ENCODE results near the gene FAM89B. TPM values are rescaled to one million over a fixed set of nuclear protein-coding genes. Genes with fewer than 3 reads are reported as not detected.

Gene FAM89B
- total RNA-seq, 3 donors from 2014 or later, result 26.4 to 61.2 (median 28.5) TPM

DNA sequence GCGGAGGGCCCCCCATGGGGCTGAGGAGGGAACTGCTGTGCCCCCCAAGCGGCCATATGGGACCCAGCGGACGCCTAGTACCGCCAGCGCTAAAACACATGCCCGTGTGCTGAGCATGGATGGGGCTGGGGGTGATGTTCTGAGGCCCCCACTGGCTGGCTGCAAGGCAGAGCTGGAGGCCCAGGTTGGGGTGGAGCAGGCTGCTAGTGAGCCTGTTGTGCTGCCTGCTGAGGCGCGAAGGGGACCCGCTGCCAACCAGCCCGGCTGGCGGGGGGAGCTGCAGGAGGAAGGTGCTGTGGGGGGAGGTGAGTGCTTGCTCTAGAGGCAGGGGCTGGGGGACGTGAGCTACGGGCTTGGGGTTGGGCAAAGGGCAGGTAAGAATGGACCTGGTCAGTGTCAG, 46.4 kb downstream of the FAM89B start:
- ATAC-seq, result no peak
- no peak for DNase-seq
- H3K4me1 ChIP-seq (ENCODE audit: low read depth), result peaks cover 13% of the 10 kb centered on the region
- peaks cover 9% of the 10 kb centered on the region for H3K36me3 ChIP-seq (ENCODE audit: low read depth)
- no peaks in the 10 kb centered on the region for H3K9me3 ChIP-seq
- TF ChIP-seq, protein P1, sequence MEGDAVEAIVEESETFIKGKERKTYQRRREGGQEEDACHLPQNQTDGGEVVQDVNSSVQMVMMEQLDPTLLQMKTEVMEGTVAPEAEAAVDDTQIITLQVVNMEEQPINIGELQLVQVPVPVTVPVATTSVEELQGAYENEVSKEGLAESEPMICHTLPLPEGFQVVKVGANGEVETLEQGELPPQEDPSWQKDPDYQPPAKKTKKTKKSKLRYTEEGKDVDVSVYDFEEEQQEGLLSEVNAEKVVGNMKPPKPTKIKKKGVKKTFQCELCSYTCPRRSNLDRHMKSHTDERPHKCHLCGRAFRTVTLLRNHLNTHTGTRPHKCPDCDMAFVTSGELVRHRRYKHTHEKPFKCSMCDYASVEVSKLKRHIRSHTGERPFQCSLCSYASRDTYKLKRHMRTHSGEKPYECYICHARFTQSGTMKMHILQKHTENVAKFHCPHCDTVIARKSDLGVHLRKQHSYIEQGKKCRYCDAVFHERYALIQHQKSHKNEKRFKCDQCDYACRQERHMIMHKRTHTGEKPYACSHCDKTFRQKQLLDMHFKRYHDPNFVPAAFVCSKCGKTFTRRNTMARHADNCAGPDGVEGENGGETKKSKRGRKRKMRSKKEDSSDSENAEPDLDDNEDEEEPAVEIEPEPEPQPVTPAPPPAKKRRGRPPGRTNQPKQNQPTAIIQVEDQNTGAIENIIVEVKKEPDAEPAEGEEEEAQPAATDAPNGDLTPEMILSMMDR (IDR thresholded peaks at IDR 0.05), result no peak
- no peak overlapping the region for H3K4me3 ChIP-seq
- intact Hi-C loops (cut with DNase I, micrococcal nuclease), result no loop called here

DNA sequence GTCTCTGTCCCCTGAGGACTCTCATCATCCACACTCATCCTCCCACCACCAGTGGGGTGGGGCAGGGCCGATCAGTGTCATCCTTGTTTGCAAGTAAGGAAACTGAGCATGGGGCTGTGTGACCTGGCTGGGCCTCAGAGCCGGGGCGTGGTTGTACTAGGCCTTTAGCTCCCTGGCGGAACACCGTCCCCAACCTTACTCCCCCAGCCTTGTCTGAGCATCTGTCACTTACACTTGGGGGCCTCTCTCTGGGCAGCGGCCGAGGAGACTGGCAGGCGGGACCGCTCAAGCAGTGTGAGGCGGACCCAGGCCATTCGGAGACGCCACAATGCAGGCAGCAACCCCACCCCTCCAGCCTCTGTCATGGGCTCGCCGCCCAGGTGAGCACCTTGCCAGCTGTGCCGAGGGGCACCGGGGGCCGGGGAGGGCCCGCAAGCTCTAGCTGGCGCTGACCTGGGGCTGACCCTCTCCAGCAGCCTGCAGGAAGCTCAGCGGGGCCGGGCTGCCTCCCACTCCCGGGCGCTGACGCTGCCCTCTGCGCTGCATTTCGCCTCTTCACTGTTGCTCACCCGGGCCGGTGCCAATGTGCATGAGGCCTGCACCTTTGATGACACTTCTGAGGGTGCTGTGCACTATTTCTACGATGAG, 47.1 kb downstream of the FAM89B start:
- Histone ChIP-seq H3K9me3 (no peaks in the 10 kb centered on the region), H3K4me3 (no peak overlapping the region), H3K36me3 (ENCODE audit: low read depth) (peaks cover 6% of the 10 kb centered on the region), H3K4me1 (ENCODE audit: low read depth) (peaks cover 13% of the 10 kb centered on the region)
- TF ChIP-seq, protein P1 (IDR thresholded peaks at IDR 0.05), result no peak
- intact Hi-C loops (cut with DNase I, micrococcal nuclease), result no loop called here
- DNase-seq, result no peak
- no peak for ATAC-seq

GRCh38 chr11:65620666-65621065, 48.3 kb downstream of the FAM89B start:
- H3K4me3 ChIP-seq, result no peak overlapping the region
- peaks cover 13% of the 10 kb centered on the region for H3K4me1 ChIP-seq (ENCODE audit: low read depth)
- intact Hi-C loops (cut with DNase I, micrococcal nuclease), result no loop called here
- ATAC-seq (no peak), DNase-seq (no peak)
- H3K36me3 ChIP-seq (ENCODE audit: low read depth), result peaks cover under 1% of the 10 kb centered on the region
- TF ChIP-seq, protein P1 (IDR thresholded peaks at IDR 0.05), result no peak
- H3K9me3 ChIP-seq, result no peaks in the 10 kb centered on the region

DNA sequence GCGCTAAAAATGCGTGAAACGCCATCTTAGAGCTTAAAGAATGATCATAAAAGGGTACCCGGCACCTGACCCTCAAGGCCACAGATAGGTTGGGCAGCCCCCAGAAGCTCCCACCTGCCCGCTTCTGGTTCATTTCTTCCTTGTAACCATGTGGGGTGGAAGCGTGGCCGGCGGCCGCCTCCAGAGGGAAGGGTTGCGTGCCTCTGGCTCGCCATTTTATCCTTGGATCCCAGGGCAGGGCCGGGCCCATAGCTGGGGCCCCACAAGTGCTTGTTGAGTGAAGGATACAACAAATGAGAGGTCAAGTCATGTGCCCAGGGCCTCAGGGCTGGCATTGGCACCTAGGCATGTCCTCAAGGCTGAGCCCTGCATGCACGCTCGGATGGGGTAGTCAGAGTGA, 49.1 kb downstream of the FAM89B start:
- H3K4me1 ChIP-seq (ENCODE audit: low read depth), result peaks cover 12% of the 10 kb centered on the region
- no peaks in the 10 kb centered on the region for H3K36me3 ChIP-seq (ENCODE audit: low read depth)
- H3K4me3 ChIP-seq, result no peak overlapping the region
- TF ChIP-seq, protein P1 (IDR thresholded peaks at IDR 0.05), result no peak
- ATAC-seq (no peak), DNase-seq (no peak)
- intact Hi-C loops (cut with DNase I, micrococcal nuclease), result no loop called here
- H3K9me3 ChIP-seq, result no peaks in the 10 kb centered on the region

- TF ChIP-seq, protein P1 (IDR thresholded peaks at IDR 0.05), result no peak
- Histone ChIP-seq H3K4me1 (ENCODE audit: low read depth) (peaks cover 7% of the 10 kb centered on the region), H3K4me3 (no peak overlapping the region), H3K9me3 (no peaks in the 10 kb centered on the region), H3K36me3 (ENCODE audit: low read depth) (no peaks in the 10 kb centered on the region)
- ATAC-seq (no peak), DNase-seq (no peak)
- intact Hi-C loops (cut with DNase I, micrococcal nuclease), result no loop called here
Observed at GRCh38 chr11:65622011-65622410, 49.7 kb downstream of the FAM89B start.

GRCh38 chr11:65623177-65623576, 50.8 kb downstream of the FAM89B start:
- Histone ChIP-seq H3K4me3 (no peak overlapping the region), H3K9me3 (no peaks in the 10 kb centered on the region), H3K36me3 (ENCODE audit: low read depth) (no peaks in the 10 kb centered on the region), H3K4me1 (ENCODE audit: low read depth) (no peaks in the 10 kb centered on the region)
- TF ChIP-seq, protein P1 (IDR thresholded peaks at IDR 0.05), result no peak
- ATAC-seq (no peak), DNase-seq (no peak)
- intact Hi-C loops (cut with DNase I, micrococcal nuclease), result no loop called here

All from mucosa of descending colon (tissue), 3 donors.